Kidney epithelial cell (primary cell): ENCODE results near the gene HMOX2. TPM values are rescaled to one million over a fixed set of nuclear protein-coding genes. Genes with fewer than 3 reads are reported as not detected.

Experiments
- DNase-seq: peaks from one replicate; pipeline ENCODE4 v3.0.0-alpha.2; 2010; ENCODE audit warnings: low read depth
- H3K27me3 ChIP-seq: 2 replicates; pipeline ENCODE4 v1.6.0; 2011; ENCODE audit warnings: low read length; ENCODE audit not compliant: control insufficient read depth, insufficient read depth
- H3K36me3 ChIP-seq: 2 replicates; pipeline ENCODE4 v1.5.1; 2011; ENCODE audit warnings: low read length; ENCODE audit not compliant: control insufficient read depth, insufficient read depth
- H3K4me3 ChIP-seq: 2 replicates; pipeline ENCODE4 v1.5.1; 2011; ENCODE audit warnings: low read depth, mild to moderate bottlenecking, control low read depth, low read length
- total RNA-seq: library from RNA; depleted of rRNA; stranded (reverse); fragments of >200 nt; gene quantifications from 2 replicates; pipeline ENCODE4 v1.2.3, GENCODE V29; 2015
- TF ChIP-seq, protein P1 (sequence below): IDR thresholded peaks from 2 replicates; pipeline ENCODE4 v1.5.1; 2011; ENCODE audit warnings: mild to moderate bottlenecking, moderate library complexity, low read length, control low read depth, inconsistent platforms; ENCODE audit not compliant: insufficient read depth, poor library complexity, severe bottlenecking

HMOX2 gene
- total RNA-seq, 1 donor from 2014 or later: 64.4 TPM

- TF ChIP-seq, protein P1, sequence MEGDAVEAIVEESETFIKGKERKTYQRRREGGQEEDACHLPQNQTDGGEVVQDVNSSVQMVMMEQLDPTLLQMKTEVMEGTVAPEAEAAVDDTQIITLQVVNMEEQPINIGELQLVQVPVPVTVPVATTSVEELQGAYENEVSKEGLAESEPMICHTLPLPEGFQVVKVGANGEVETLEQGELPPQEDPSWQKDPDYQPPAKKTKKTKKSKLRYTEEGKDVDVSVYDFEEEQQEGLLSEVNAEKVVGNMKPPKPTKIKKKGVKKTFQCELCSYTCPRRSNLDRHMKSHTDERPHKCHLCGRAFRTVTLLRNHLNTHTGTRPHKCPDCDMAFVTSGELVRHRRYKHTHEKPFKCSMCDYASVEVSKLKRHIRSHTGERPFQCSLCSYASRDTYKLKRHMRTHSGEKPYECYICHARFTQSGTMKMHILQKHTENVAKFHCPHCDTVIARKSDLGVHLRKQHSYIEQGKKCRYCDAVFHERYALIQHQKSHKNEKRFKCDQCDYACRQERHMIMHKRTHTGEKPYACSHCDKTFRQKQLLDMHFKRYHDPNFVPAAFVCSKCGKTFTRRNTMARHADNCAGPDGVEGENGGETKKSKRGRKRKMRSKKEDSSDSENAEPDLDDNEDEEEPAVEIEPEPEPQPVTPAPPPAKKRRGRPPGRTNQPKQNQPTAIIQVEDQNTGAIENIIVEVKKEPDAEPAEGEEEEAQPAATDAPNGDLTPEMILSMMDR: no peak
- no peak for DNase-seq
- no peaks in the 10 kb centered on the region for H3K36me3 ChIP-seq
- peaks cover 13% of the 10 kb centered on the region for H3K27me3 ChIP-seq
- H3K4me3 ChIP-seq: no peak overlapping the region
These were observed 74.4 kb downstream of the HMOX2 start for GRCh38 chr16:4550591-4550990.

DNA sequence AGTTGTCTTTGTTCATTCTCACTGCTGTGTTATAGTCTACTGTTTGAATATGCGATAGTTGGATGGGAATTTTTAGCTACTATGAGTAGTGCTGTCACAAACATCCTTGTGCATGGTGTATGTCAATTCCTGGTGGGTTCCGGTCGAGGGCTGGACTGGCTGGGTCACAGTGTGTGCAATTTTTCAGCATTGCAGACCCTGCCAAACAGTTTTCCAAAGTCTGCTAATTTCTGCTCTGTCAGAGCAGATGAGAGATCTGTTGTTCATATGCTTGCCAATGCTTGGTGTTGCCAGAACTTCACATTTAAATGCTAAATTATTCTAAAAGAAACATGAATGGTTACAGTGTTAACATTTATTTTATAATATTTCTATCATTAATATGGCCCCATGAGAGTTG lies 76.3 kb downstream of the HMOX2 start:
- no peak for DNase-seq
- TF ChIP-seq, protein P1: no peak
- no peaks in the 10 kb centered on the region for H3K36me3 ChIP-seq
- H3K27me3 ChIP-seq: peaks cover 15% of the 10 kb centered on the region
- no peak overlapping the region for H3K4me3 ChIP-seq

GRCh38 chr16:4556112-4556511 lies 79.9 kb downstream of the HMOX2 start, which contains the start of gene C16orf96:
Gene C16orf96, plus strand, starts transcription at chr16:4556340. Its CDS starts 150 bp downstream, at chr16:4556490.
- H3K4me3 ChIP-seq: no peak within 1 kb of the TSS

DNA sequence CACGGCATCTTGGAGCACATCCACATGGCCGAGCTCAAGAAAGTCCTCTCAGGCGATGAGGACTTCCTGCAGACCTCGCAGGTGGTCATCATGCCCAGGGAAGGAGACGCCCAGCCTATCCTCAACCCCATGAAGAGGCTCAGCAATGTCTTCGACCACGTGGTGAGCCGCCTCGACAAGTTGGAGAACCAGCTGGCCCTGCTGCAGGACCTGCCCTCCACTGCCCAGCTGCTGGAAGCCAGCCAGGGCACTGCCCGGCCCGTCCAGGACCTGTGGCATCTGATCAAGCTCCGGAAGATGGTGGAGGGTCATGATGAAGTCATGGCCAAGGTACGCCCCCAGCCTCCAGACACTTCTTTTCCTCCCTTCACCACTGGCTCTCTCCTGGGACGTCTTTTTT lies 80.4 kb downstream of the HMOX2 start:
- TF ChIP-seq, protein P1: no peak
- Histone ChIP-seq H3K36me3 (no peaks in the 10 kb centered on the region), H3K4me3 (no peak overlapping the region), H3K27me3 (peaks cover 12% of the 10 kb centered on the region)
- no peak for DNase-seq

More at GRCh38 chr16:4556112-4556511, 79.9 kb downstream of the HMOX2 start, which contains the start of gene C16orf96:
- TF ChIP-seq, protein P1: no peak
- Histone ChIP-seq H3K36me3 (no peaks in the 10 kb centered on the region), H3K27me3 (peaks cover 12% of the 10 kb centered on the region)
- DNase-seq: no peak

DNA sequence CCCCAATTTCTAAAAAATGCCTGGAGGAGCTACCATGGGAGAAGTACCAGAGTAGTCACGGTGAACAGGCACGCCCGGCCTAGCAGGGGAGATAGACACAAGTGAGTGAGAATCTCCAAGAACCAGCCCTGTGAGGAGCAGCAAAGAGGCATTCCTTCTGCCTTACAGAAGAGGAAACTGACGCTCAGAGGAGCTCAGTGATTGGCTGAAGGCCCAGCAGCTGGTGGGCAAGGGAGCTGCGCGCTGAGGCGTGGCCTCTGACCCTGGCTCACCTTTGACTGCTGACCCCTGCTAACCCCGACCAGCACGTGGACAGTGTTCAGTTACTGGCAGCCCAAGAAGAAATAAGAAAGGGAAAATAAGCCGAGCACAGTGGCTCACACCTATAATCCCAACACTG lies 81.8 kb downstream of the HMOX2 start:
- peaks cover 11% of the 10 kb centered on the region for H3K27me3 ChIP-seq
- no peak for DNase-seq
- TF ChIP-seq, protein P1: no peak
- no peak overlapping the region for H3K4me3 ChIP-seq
- H3K36me3 ChIP-seq: no peaks in the 10 kb centered on the region

Other genes with a start within 250 kb of the HMOX2 start
- gene SRL, start 234.3 kb upstream of the HMOX2 start, total RNA-seq: not detected in 2 replicates
- 7.1 and 10.4 TPM in 2 replicates for gene TFAP4, start 203.4 kb upstream of the HMOX2 start, total RNA-seq
- 11.5 and 14.7 TPM in 2 replicates for gene GLIS2, start 160.3 kb upstream of the HMOX2 start, total RNA-seq
- gene PAM16, start 125.1 kb upstream of the HMOX2 start, total RNA-seq: 58.1 and 62.8 TPM in 2 replicates
- 60.4 and 73.5 TPM in 2 replicates for gene VASN, start 104.5 kb upstream of the HMOX2 start, total RNA-seq
- 57.3 and 76.2 TPM in 2 replicates for gene CORO7, start 59.8 kb upstream of the HMOX2 start, total RNA-seq
- gene DNAJA3, start 50.5 kb upstream of the HMOX2 start, total RNA-seq: 71.2 and 77.6 TPM in 2 replicates
- gene NMRAL1, start 1.8 kb upstream of the HMOX2 start, total RNA-seq: 55.2 and 59.5 TPM in 2 replicates
- gene CDIP1, start 62.4 kb downstream of the HMOX2 start, total RNA-seq: 14.1 and 16.8 TPM in 2 replicates
- not detected in 2 replicates for gene C16orf96, start 79.9 kb downstream of the HMOX2 start, total RNA-seq
- gene UBALD1, start 138.5 kb downstream of the HMOX2 start, total RNA-seq: 8.9 and 15.3 TPM in 2 replicates
- 63.6 and 88.7 TPM in 2 replicates for gene MGRN1, start 148.4 kb downstream of the HMOX2 start, total RNA-seq
- gene NUDT16L1, start 217.2 kb downstream of the HMOX2 start, total RNA-seq: 19.1 and 36.1 TPM in 2 replicates